GM18511 (cell line): ENCODE measurements around the gene RIPOR3.

Experiments used
- ATAC-seq: cut with Tn5 transposase; IDR thresholded peaks from one replicate; pipeline ENCODE4 v1.9.1; 2021; ENCODE audit warnings: mild to moderate bottlenecking, moderate library complexity; ENCODE audit not compliant: unreplicated experiment

Gene RIPOR3

DNA sequence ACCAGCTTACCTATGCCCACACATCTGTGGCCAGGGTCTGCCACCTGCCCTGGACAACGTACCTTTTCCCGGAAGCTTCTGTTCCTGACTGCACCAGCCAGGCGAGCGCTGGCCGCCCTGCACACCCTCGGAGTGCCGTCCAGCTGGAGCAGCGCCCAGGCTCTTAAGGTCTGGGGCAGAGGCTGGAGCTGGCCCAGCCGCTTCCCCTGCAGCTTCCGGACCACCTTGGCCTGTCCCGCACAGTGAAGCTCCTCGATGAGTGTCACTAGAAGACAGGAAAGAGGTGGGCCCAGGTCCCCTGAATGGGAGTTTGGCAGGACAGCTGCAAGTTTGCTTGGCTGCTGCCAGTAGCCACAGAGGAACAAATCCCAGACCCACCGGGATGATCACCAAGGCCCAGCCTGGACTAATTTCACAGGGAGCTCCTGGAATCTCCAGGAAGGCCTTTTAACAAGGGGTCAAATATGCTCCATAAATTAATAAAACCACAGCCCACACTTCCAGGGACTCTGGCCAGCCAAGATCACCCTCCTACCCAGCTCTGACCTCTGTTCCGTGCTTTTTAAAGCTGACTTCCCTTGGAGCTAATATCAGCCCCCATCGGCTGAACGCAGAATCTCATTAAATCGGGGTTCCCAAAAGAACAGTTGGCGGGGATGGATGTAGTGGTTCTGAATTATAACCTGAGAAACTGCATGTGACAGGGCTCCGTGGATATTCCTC is 98.9 kb downstream of the RIPOR3 start:
- ATAC-seq, result no peak

DNA sequence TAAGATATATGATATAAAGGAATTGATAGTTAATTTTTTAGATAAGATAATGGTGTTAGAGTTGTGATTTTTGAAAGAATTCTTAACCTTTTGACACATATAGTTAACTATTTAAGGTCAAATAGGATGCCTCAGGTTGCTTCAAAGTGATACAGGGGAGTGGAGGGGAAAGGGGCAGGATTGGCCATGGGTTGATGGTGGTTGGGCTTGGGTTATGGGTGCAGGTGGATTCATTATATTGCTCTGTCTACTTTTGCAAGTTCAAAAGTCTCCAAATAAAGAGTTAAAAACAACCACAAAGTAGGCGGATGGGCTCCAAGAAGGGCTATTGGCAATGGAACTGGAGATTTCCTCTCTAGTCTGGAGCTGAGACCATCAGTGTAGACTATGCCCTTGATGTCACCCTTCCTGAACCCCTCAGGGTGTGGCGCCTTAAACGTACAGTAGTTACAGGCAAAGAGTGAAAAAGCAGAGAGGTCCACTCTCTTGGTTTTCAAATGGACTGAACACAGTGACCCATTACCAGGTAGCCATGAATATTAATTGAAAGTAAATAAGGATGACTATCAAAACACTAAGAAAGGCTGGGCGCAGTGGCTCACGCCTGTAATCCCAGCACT is 100.0 kb downstream of the RIPOR3 start:
- ATAC-seq, result no peak

- ATAC-seq, result no peak
Measured at GRCh38 chr20:50590348-50590664, 101.0 kb downstream of the RIPOR3 start.

DNA sequence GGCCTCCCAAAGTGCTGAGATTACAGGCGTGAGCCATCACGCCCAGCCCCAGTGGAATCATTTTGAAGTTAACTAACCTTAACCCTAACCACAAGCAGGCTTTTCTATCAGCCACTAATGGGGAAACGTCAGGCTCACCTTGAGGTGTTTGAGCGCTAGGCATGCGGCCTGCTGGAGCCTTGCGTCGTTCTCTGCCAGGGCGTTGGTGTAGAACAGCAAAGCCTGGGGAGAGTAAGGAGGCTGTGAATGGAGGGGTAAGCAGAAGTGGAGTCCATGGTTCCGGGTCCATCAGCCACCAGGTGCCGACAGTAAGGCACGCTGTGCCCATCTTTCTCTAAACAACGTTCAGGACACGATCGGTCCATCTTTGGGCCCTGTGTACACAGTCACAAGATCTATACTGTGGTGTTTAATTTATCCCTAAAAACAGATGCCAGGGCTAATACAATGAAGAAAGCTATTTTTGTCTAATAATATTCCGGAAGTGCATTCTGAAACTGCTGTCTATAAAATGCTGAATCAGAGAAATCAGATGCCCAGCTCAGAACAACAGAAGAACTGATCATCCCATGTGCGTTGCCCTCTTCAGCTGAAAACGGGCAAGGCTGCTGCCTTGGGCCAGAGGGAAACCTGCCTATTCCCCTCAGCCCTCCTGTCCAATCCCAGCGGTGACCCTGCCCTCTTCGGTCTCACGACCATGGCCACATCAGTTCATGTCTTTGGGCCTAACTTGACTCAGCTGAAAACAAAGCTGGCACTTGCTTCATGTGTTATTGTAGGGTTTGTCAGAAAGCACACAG is 101.6 kb downstream of the RIPOR3 start:
- no peak for ATAC-seq

- no peak for ATAC-seq
Measured at GRCh38 chr20:50588034-50588736, 103.2 kb downstream of the RIPOR3 start.

- no peak for ATAC-seq
Measured at GRCh38 chr20:50587291-50587961, 103.9 kb downstream of the RIPOR3 start.

DNA sequence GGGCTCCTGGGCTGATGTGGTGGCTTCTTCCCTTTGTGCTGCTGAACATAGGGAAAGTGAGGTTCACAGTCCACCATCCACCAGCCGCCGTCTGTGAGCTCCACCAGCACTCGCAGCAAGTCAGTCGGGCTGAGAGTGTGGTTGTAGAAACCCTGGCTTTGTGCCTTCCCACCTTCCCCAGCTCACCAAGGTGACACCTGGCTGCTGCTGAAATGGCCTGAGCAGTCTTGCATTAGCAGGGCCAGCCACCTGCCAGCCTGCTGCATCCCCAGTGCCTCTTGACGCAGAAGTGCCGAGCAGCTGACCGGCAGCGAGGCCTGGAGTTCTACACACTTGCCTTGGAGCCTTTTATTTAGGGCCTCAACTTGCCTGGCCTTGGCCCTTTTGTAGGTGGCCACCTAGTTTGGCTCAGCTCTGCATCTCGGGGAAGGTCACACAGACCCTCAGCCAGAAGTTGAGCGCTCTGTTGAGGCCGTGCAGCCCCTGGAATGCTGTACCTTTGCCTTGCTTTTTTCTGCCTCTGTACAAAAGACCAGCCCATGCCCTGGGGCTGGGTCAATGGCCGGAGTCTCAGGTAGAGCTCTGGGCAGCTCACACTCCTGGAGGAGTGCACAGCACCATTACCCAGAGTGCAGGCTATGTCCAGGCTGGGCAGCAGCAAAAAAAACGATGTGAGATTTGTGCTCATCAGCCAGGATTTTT is 104.7 kb downstream of the RIPOR3 start:
- ATAC-seq, result no peak

GRCh38 chr20:50585678-50586077 is 105.7 kb downstream of the RIPOR3 start:
- no peak for ATAC-seq

DNA sequence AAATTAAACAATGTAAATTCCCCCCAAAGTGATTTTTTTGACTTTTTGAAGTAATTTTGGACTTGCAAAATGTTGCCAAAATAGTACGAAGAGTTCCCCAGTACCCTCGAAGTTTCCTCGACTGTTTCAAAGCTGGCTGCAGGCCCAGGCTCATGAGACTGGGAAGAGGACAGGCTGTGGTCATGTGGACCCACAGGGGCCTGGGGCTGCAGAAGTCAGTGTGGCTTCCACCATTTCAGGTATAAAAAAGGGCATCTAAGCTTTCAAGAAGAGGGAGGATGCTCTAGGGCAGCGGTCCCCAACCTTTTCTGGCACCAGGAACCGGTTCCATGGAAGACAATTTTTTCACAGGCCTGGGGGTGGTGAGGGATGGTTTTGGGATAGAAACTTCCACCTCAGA is 106.1 kb downstream of the RIPOR3 start:
- no peak for ATAC-seq

DNA sequence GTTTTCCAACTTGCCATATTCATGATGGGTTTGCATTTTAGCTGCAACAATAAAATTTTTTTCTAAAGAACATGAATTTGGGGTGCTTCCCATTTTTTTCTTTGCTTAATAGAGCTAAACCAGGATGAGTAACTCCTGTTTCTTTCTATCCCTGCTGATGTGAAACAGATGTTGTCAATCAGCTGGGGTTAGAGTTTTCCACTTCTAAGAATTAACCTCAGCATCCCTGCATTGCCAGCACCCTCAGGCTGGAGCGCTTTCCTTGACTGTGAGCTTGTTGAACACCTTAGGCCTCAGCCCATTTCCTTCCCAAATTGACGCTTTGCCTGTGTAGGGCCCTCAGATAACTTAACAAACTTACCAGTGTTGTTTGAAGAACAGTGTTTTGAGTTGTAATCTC is 106.7 kb downstream of the RIPOR3 start:
- no peak for ATAC-seq

- ATAC-seq, result no peak
Measured at GRCh38 chr20:50583442-50584150, 107.7 kb downstream of the RIPOR3 start.

DNA sequence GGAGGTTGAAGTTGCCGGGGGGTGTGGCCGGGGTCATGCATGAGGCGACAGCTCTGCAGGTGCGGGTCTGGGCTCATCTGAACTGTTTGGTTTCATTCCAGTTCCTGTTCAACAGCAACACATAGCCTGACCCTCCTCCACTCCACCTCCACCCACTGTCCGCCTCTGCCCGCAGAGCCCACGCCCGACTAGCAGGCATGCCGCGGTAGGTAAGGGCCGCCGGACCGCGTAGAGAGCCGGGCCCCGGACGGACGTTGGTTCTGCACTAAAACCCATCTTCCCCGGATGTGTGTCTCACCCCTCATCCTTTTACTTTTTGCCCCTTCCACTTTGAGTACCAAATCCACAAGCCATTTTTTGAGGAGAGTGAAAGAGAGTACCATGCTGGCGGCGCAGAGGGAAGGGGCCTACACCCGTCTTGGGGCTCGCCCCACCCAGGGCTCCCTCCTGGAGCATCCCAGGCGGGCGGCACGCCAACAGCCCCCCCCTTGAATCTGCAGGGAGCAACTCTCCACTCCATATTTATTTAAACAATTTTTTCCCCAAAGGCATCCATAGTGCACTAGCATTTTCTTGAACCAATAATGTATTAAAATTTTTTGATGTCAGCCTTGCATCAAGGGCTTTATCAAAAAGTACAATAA is 108.6 kb downstream of the RIPOR3 start:
- ATAC-seq, result peak; percentile 50

GRCh38 chr20:50582092-50582491 is 109.2 kb downstream of the RIPOR3 start:
- peak; percentile 26 for ATAC-seq

GRCh38 chr20:50580842-50581544 is 110.3 kb downstream of the RIPOR3 start:
- no peak for ATAC-seq

GRCh38 chr20:50580016-50580747 is 111.2 kb downstream of the RIPOR3 start:
- no peak for ATAC-seq

DNA sequence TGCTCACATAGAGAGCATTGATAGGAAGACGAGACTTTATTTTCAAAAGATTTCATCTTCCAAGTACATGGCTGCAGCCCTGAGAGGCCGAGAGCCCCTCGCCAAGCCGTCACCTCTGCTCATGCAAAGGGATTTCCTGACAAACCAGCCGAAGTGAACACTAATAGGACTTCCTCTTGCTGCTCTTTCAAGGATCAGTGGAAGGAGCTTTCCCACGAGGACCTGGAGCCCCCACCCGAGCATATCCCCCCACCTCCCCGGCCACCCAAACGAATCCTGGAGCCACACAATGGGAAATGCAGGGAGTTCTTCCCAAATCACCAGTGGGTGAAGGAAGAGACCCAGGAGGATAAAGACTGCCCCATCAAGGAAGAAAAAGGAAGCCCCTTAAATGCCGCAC is 111.8 kb downstream of the RIPOR3 start:
- no peak for ATAC-seq

DNA sequence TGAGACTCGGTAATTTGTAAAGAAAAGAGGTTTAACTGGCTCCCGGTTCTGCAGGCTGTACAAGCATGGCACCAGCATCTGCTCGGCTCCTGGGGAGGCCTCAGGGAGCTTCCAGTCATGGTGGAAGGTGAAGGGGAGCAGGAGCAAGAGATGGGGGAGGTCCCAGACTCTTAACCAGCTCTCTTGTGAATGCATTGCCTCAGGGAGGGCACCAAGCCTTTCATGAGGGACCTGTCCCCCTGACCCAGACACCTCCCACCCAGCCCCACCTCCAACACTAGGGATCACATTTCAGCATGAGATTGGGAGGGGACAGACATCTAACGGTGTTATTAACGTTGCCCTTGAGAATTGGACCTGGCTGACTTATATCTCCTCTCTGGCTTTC is 112.6 kb downstream of the RIPOR3 start:
- no peak for ATAC-seq
